ENCODE data around the gene BARHL1. TPM values are rescaled to one million over a fixed set of nuclear protein-coding genes. Genes with fewer than 3 reads are reported as not detected.
"Not testable (repeated sequence)": the region's sequence is repeated elsewhere in the genome, so short reads cannot be mapped to it uniquely, and the experiment has no call there.

The BARHL1 gene
- total and polyA plus RNA-seq, 9 of the 15 experiments (the other 6 are each of a cell fraction or from before 2014, with no cell fraction given): not detected

DNA sequence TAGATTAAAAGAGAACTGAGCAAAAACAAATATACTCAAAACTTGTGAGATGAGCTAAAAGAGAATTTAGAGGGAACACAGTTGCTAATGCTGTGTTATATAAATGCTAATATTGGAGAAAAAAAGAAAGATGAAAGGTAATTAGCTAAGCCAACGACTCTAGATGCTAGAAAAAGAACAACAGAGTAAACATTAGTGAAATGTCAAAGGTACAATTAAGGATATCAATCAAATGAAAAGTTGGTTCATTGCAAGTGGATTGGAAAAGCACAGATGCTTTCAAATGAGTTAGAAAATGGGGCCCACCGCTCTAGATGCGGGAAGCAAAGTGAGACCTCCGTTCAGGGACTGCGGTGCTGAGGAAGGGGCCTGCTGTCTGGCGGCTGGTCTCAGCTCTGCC is 17.9 kb upstream of the BARHL1 start (continued):
- TF ChIP-seq, protein P1, sequence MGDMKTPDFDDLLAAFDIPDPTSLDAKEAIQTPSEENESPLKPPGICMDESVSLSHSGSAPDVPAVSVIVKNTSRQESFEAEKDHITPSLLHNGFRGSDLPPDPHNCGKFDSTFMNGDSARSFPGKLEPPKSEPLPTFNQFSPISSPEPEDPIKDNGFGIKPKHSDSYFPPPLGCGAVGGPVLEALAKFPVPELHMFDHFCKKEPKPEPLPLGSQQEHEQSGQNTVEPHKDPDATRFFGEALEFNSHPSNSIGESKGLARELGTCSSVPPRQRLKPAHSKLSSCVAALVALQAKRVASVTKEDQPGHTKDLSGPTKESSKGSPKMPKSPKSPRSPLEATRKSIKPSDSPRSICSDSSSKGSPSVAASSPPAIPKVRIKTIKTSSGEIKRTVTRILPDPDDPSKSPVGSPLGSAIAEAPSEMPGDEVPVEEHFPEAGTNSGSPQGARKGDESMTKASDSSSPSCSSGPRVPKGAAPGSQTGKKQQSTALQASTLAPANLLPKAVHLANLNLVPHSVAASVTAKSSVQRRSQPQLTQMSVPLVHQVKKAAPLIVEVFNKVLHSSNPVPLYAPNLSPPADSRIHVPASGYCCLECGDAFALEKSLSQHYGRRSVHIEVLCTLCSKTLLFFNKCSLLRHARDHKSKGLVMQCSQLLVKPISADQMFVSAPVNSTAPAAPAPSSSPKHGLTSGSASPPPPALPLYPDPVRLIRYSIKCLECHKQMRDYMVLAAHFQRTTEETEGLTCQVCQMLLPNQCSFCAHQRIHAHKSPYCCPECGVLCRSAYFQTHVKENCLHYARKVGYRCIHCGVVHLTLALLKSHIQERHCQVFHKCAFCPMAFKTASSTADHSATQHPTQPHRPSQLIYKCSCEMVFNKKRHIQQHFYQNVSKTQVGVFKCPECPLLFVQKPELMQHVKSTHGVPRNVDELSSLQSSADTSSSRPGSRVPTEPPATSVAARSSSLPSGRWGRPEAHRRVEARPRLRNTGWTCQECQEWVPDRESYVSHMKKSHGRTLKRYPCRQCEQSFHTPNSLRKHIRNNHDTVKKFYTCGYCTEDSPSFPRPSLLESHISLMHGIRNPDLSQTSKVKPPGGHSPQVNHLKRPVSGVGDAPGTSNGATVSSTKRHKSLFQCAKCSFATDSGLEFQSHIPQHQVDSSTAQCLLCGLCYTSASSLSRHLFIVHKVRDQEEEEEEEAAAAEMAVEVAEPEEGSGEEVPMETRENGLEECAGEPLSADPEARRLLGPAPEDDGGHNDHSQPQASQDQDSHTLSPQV (IDR thresholded peaks at IDR 0.05): no peak
- TF ChIP-seq ZNF274 (IDR thresholded peaks at IDR 0.05; ENCODE audit: borderline replicate concordance, low read depth, low read length) (no peak), CBX2 (IDR thresholded peaks at IDR 0.05; ENCODE audit: insufficient read depth, low read length, poor library complexity, severe bottlenecking) (no peak)

DNA sequence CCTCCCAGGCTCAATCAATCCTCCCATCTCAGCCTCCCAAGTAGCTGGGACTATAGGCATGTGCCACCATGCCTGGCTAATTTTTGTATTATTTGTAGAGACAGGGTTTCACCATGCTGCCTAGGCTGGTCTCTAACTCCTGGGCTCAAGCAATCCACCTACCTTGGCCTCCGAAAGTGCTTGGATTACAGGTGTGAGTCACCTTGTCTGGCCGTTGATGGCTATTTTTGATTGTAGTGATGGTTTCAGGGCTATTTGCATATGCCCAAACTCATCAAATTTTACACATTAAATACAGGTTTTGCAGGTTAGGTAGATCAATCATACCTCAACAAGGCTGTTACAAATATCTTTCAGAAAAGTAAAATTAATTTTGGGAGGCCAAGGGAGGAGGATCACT is 13.6 kb upstream of the BARHL1 start:
- H2AFZ ChIP-seq (ENCODE audit: low read depth, low read length); DNase-seq (ENCODE audit: extremely low read depth in 1 of 4, low spot score in 3 of 4); BruUV-seq (replicated peaks); H3K36me3 ChIP-seq (ENCODE audit: control insufficient read depth, insufficient read depth, low read length); FAIRE-seq; H4K20me1 ChIP-seq (replicated peaks; ENCODE audit: control insufficient read depth, insufficient read depth, low read length); H3K4me2 ChIP-seq (ENCODE audit: insufficient read depth, low read length); CTCF ChIA-PET (ENCODE audit: low intra/inter-chr PET ratio); H3K9ac ChIP-seq (ENCODE audit: insufficient read depth in 1 of 2, low read depth in 2 of 2, low read length in 2 of 2); H3K4me3 ChIP-seq; H3K4me1 ChIP-seq (replicated peaks in 1 of 2; ENCODE audit: control insufficient read depth in 2 of 2, insufficient read depth in 2 of 2, low read length in 2 of 2); H3K79me2 ChIP-seq (ENCODE audit: control insufficient read depth, insufficient read depth, low read length); ATAC-seq; H3K27ac ChIP-seq (ENCODE audit: extremely low read depth, low read depth, low read length); intact Hi-C loops (cut with micrococcal nuclease); in situ Hi-C loops (cut with MboI); H3K9me1 ChIP-seq (ENCODE audit: control insufficient read depth, insufficient read depth, low read length); H3K9me3 ChIP-seq (replicated peaks; ENCODE audit: control insufficient read depth, insufficient read depth, low read depth, low read length): not testable (repeated sequence)
- WGBS (ENCODE audit: insufficient coverage, low coverage, missing lambda C conversion rate): 3% methylated on average over 2 of the region's 2 CpGs
- H3K27me3 ChIP-seq (ENCODE audit: control insufficient read depth in 2 of 2, insufficient read depth in 2 of 2, low read length in 2 of 2): peaks cover 21 to 66% of the 10 kb centered on the region in 2 experiments; a peak in 4 of 5 replicates
- POLR2A ChIA-PET: interaction anchor here (0.8 kb wide), 1 partner anchor 18 kb away, joined by 3 read pairs; no protein-coding TSS in a partner anchor

Measured in K562 (cell line).